ENCODE data around the gene SOX18.
"Not testable (repeated sequence)": the region's sequence is repeated elsewhere in the genome, so short reads cannot be mapped to it uniquely, and the experiment has no call there.

The SOX18 gene

GRCh38 chr20:64023361-64024140 is 25.9 kb downstream of the SOX18 start:
- no peak for DNase-seq (ENCODE audit: low read depth in 2 of 2)

GRCh38 chr20:64022671-64023360 is 26.6 kb downstream of the SOX18 start:
- no peak for DNase-seq (ENCODE audit: low read depth in 2 of 2)

GRCh38 chr20:64021124-64021975 is 28.1 kb downstream of the SOX18 start:
- no peak for DNase-seq (ENCODE audit: low read depth in 2 of 2)

- no peak for DNase-seq (ENCODE audit: low read depth in 2 of 2)
Measured at GRCh38 chr20:64015635-64016034, 33.8 kb downstream of the SOX18 start.

GRCh38 chr20:64012385-64013154 is 36.9 kb downstream of the SOX18 start:
- DNase-seq (ENCODE audit: low read depth in 2 of 2): not testable (repeated sequence)

- DNase-seq (ENCODE audit: low read depth in 2 of 2): no peak
Measured at GRCh38 chr20:64011366-64011779, 38.1 kb downstream of the SOX18 start.

GRCh38 chr20:64010711-64011237 is 38.7 kb downstream of the SOX18 start:
- DNase-seq (ENCODE audit: low read depth in 2 of 2): no peak

GRCh38 chr20:64009811-64010387 is 39.5 kb downstream of the SOX18 start:
- no peak for DNase-seq (ENCODE audit: low read depth in 2 of 2)

- DNase-seq (ENCODE audit: low read depth in 2 of 2): no peak
Measured at GRCh38 chr20:64006902-64007301, 42.5 kb downstream of the SOX18 start.

GRCh38 chr20:64006490-64006889 is 42.9 kb downstream of the SOX18 start:
- DNase-seq (ENCODE audit: low read depth in 2 of 2): no peak

- DNase-seq (ENCODE audit: low read depth in 2 of 2): no peak
Measured at GRCh38 chr20:64005394-64005793, 44.0 kb downstream of the SOX18 start.

GRCh38 chr20:64003960-64004725 is 45.3 kb downstream of the SOX18 start:
- no peak for DNase-seq (ENCODE audit: low read depth in 2 of 2)

GRCh38 chr20:64001607-64002011 is 47.8 kb downstream of the SOX18 start:
- no peak for DNase-seq (ENCODE audit: low read depth in 2 of 2)

- no peak for DNase-seq (ENCODE audit: low read depth in 2 of 2)
Measured at GRCh38 chr20:64000906-64001305, 48.5 kb downstream of the SOX18 start.
